ENCODE data around the gene MRAP.

Gene MRAP

DNA sequence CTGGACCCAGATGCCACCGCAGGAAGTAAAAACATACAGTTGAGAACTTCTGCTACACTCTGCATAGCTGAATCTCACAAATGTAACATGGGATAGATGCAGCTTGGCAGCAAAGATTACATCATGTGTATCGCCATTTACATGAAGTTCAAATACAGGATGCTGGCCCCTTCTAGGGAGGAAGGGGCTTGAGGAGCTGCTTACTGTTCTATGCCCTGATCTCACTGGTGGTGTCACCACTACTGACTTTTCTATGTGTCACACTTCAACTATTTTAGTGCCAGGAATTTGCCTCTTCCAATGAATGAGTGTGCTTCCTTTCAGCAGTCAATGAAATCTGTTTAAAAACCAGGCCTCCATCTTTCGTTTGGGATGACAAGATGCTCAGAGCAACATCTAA, 31.1 kb downstream of the MRAP start:
- no peaks in the 10 kb centered on the region for H3K27me3 ChIP-seq (ENCODE audit: control insufficient read depth in 5 of 5, insufficient read depth in 4 of 5, low read length in 5 of 5)
- peaks cover 14 to 51% (median 45%) of the 10 kb centered on the region in 5 donors for H3K36me3 ChIP-seq (ENCODE audit: control insufficient read depth in 5 of 5, insufficient read depth in 5 of 5, low read length in 5 of 5)
- no peak overlapping the region for H3K9ac ChIP-seq (ENCODE audit: low read length in 5 of 5)
- no peak overlapping the region for H3K4me3 ChIP-seq (ENCODE audit: low read depth in 1 of 5, low read length in 5 of 5)
- H3K4me1 ChIP-seq (ENCODE audit: control insufficient read depth in 5 of 5, insufficient read depth in 5 of 5, low read length in 5 of 5): peaks cover 0 to 31% (median 20%) of the 10 kb centered on the region in 5 donors
- H3K9me3 ChIP-seq (ENCODE audit: control insufficient read depth in 5 of 5, low read length in 5 of 5): no peaks in the 10 kb centered on the region
- peak overlapping the region; percentile 61 for H3K27ac ChIP-seq (ENCODE audit: low read depth, low read length)

DNA sequence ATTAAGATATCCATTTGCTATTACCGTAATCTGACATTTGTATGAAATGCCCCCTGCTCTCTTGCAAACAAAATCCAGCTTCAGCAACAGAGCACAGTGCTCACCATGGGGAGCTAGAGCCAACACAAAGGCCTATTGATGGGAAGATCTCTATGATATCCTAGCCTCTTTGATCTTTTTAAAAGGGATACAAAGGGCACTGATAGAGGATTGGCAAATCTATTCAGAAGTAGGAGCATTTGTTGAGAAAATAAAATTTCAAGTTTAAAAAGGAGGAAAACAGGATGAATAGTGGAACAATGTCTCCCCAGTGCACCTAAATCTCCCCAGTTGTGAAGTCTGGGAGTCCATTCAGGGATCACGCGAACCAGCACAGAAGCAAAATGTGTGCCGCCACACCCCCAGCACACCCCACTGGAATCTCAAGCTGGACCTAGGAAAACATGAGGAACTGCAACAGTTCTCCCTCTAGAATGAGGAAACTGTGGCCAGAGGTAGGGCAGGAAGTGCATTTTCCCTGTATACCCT, 32.2 kb downstream of the MRAP start:
- peaks cover 14 to 51% (median 41%) of the 10 kb centered on the region in 5 donors for H3K36me3 ChIP-seq (ENCODE audit: control insufficient read depth in 5 of 5, insufficient read depth in 5 of 5, low read length in 5 of 5)
- H3K4me3 ChIP-seq (ENCODE audit: low read depth in 1 of 5, low read length in 5 of 5): no peak overlapping the region
- H3K27ac ChIP-seq (ENCODE audit: low read depth, low read length): no peak overlapping the region
- H3K27me3 ChIP-seq (ENCODE audit: control insufficient read depth in 5 of 5, insufficient read depth in 4 of 5, low read length in 5 of 5): no peaks in the 10 kb centered on the region
- H3K9me3 ChIP-seq (ENCODE audit: control insufficient read depth in 5 of 5, low read length in 5 of 5): no peaks in the 10 kb centered on the region
- no peak overlapping the region for H3K9ac ChIP-seq (ENCODE audit: low read length in 5 of 5)
- H3K4me1 ChIP-seq (ENCODE audit: control insufficient read depth in 5 of 5, insufficient read depth in 5 of 5, low read length in 5 of 5): peaks cover 0 to 39% (median 29%) of the 10 kb centered on the region in 5 donors

DNA sequence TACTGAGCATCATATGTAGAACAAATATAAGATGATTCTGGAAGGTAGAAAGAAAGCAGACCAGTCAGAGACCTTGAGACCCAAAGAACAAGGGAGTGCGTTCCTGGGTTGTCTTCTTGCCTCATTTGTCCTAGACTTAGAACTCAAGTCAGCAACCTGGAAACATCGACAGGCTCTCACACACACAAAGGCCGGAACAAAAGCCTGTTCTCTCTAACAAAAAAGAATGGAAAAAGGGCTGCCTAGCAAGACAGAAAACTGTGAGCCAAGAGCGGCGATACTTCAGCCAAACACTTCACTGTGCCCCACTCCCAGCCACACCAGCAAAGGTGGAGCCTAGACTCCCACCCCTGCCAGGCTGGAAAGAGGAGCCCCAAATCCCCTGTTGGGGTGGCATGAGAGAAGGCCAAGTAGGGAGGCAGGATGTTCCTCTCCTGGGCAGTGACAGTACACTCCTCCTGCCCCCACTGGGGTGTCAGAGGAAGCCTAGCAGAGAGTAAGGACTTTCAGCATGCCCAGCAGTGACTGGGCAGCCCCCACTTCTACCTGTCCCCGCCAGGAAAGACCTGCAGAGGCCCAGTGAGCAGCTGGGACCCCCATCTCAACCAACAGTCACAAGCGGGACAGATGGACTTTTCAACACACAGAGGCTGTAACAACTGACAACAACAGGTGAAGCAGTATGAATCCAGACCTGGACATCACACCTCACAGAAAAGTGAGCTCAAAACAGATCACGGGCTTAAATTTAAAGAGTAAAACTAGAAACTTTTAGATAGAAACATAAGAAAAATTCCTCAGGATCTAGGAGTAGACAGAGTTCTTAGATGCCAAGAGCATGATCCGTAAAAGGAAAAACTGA, 33.0 kb downstream of the MRAP start:
- no peak overlapping the region for H3K27ac ChIP-seq (ENCODE audit: low read depth, low read length)

DNA sequence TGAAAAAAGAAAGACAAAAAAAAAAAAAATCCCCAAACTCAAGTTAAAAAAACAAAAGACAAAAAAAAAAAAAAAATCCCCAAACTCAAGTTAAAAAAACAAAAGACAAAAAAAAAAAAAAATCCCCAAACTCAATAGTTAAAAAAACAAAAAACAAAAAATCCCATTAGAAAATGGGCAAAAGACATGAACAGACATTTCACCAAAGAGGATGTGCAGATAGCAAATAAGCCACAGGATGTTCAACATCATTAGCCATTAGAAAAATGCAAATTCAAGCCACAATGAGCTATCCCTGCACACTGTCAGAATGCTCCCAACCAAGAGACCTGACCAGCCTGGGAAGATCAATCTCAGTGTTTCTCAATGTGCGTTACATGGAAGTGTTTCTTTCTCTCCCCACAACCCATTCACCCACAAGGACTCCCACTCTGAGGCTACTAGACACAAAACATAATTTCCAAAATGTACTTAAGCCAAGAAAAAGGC, 33.9 kb downstream of the MRAP start:
- no peak overlapping the region for H3K9ac ChIP-seq (ENCODE audit: low read length in 5 of 5)
- H3K4me1 ChIP-seq (ENCODE audit: control insufficient read depth in 5 of 5, insufficient read depth in 5 of 5, low read length in 5 of 5): peaks cover 0 to 52% (median 32%) of the 10 kb centered on the region in 5 donors
- H3K36me3 ChIP-seq (ENCODE audit: control insufficient read depth in 5 of 5, insufficient read depth in 5 of 5, low read length in 5 of 5): peaks cover 11 to 61% (median 50%) of the 10 kb centered on the region in 5 donors
- H3K27ac ChIP-seq (ENCODE audit: low read depth, low read length): no peak overlapping the region
- no peak overlapping the region for H3K4me3 ChIP-seq (ENCODE audit: low read depth in 1 of 5, low read length in 5 of 5)
- no peaks in the 10 kb centered on the region for H3K27me3 ChIP-seq (ENCODE audit: control insufficient read depth in 5 of 5, insufficient read depth in 4 of 5, low read length in 5 of 5)
- H3K9me3 ChIP-seq (ENCODE audit: control insufficient read depth in 5 of 5, low read length in 5 of 5): no peaks in the 10 kb centered on the region

More for the DNA sequence above, 33.0 kb downstream of the MRAP start:
- Histone ChIP-seq H3K9ac (ENCODE audit: low read length in 5 of 5) (no peak overlapping the region), H3K9me3 (ENCODE audit: control insufficient read depth in 5 of 5, low read length in 5 of 5) (no peaks in the 10 kb centered on the region), H3K4me1 (ENCODE audit: control insufficient read depth in 5 of 5, insufficient read depth in 5 of 5, low read length in 5 of 5) (peaks cover 0 to 46% (median 32%) of the 10 kb centered on the region in 5 donors), H3K36me3 (ENCODE audit: control insufficient read depth in 5 of 5, insufficient read depth in 5 of 5, low read length in 5 of 5) (peaks cover 11 to 53% (median 43%) of the 10 kb centered on the region in 5 donors), H3K4me3 (ENCODE audit: low read depth in 1 of 5, low read length in 5 of 5) (no peak overlapping the region), H3K27me3 (ENCODE audit: control insufficient read depth in 5 of 5, insufficient read depth in 4 of 5, low read length in 5 of 5) (no peaks in the 10 kb centered on the region)

DNA sequence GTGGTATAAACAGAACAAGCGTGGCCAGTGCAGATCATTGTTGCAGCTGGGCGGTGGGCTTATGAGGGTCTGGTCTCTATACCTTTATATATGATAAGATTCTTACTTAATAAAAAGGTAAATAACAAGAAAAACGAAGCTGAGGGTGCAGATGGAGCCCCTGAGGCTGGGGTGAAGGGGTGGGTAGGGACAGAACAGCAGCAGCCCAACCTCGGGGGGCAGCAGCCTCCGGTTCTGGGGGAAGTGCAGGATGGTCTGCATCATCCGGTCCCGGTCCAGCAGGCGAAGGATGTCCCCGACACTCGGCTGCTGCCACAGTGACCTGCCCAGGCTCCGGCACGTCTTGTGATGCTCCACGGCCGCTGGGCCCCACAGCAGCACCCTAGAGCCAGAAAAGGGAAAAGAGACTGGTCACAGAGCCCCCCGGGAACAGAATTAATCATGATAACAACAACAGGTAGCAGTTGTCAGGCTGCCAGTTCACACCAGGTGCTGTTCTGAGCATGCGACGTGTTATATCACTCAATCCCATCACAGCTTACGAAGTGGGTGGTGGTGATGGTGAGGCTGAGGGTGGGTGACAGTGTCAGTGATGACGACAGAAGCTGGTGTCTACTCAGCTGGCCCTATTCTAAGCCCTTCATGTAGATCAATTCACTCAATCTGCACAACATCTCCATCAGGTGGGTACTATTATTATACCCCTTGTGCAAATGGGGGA, 35.5 kb downstream of the MRAP start:
- H3K27ac ChIP-seq (ENCODE audit: low read depth, low read length): no peak overlapping the region
- H3K27me3 ChIP-seq (ENCODE audit: control insufficient read depth in 5 of 5, insufficient read depth in 4 of 5, low read length in 5 of 5): no peaks in the 10 kb centered on the region
- no peak overlapping the region for H3K4me3 ChIP-seq (ENCODE audit: low read depth in 1 of 5, low read length in 5 of 5)
- peaks cover 0 to 44% (median 20%) of the 10 kb centered on the region in 5 donors for H3K4me1 ChIP-seq (ENCODE audit: control insufficient read depth in 5 of 5, insufficient read depth in 5 of 5, low read length in 5 of 5)
- no peak overlapping the region for H3K9ac ChIP-seq (ENCODE audit: low read length in 5 of 5)
- H3K36me3 ChIP-seq (ENCODE audit: control insufficient read depth in 5 of 5, insufficient read depth in 5 of 5, low read length in 5 of 5): peaks cover 11 to 73% (median 62%) of the 10 kb centered on the region in 5 donors
- no peaks in the 10 kb centered on the region for H3K9me3 ChIP-seq (ENCODE audit: control insufficient read depth in 5 of 5, low read length in 5 of 5)

DNA sequence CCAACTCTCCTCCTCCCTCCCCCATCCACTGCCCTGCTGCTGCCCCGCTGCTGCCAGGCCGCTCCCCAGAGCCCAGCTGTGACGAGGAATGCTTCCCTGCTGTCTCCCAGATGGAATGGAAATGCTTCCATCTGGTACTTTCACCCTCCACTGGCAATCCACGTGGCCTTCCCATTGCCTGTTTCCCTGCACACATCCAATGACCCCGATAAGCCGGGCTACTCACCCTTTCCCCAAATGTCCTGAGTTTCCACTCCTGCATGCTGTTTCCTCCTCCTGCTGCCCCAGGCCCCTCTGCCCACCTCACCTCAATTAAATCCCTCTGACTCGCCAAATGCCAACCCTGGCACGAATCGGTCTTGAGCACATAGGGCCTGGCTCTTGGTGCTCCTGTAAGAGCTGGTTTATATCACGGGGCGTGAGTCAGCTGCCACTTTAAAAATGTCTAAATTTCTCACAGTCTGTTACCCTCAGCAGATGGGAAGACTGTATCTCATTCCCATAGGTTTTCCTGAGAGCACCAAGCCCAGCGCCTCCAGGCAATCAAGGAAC, 36.4 kb downstream of the MRAP start:
- H3K4me1 ChIP-seq (ENCODE audit: control insufficient read depth in 5 of 5, insufficient read depth in 5 of 5, low read length in 5 of 5): peaks cover 0 to 36% (median 11%) of the 10 kb centered on the region in 5 donors
- H3K27me3 ChIP-seq (ENCODE audit: control insufficient read depth in 5 of 5, insufficient read depth in 4 of 5, low read length in 5 of 5): no peaks in the 10 kb centered on the region
- peak overlapping the region; percentile 60 for H3K27ac ChIP-seq (ENCODE audit: low read depth, low read length)
- no peak overlapping the region for H3K9ac ChIP-seq (ENCODE audit: low read length in 5 of 5)
- H3K9me3 ChIP-seq (ENCODE audit: control insufficient read depth in 5 of 5, low read length in 5 of 5): no peaks in the 10 kb centered on the region
- peak overlapping the region in 1 of 5 donors; percentile 19 for H3K4me3 ChIP-seq (ENCODE audit: low read depth in 1 of 5, low read length in 5 of 5)
- peaks cover 11 to 79% (median 67%) of the 10 kb centered on the region in 5 donors for H3K36me3 ChIP-seq (ENCODE audit: control insufficient read depth in 5 of 5, insufficient read depth in 5 of 5, low read length in 5 of 5)

DNA sequence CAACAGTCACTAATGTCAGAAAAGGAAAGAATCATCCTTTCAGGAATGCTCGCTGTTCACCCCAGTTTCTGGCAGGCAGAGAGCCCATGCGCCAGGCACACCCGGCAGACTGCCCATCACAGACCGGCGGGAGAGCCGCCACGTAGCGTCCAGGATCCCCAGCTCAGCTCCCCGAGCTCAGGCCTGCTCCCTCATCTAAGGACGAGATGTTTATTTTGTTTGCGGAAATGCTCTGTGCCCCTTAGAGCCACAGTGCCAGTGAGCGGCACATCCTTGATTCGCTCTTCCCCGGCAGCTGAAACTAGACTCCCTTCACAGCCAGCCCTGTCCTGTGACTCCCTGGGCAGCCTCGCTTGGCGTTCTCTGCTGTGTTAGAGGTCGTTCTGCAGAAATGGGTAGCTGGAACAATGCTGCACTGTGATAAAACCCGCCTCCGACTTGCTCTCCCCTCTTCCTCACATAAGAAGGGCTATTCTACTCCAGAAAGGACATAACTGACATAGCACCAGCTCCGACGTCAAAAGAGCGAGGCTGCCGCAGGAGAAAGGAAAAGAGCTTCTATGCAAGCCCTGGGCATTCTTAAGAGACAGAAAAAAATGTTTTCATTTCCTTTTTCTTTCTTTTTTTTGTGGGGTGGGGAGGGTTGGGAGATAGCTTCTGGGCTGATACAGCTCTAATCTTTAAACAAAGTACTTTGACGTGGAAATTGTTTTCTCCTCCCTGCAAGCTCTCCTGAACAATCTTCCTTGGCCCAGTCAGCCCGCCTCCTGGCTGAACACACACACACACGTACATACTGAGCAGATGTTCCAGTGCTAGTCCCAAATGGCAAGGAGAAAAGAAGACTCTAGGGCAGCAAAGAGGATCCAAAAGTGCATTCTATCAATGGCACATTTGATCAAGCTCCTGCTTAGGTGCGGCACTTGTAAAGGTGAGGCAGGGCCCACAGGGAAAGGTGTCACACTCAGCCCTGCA, 37.2 kb downstream of the MRAP start:
- peak overlapping the region; percentile 60 for H3K27ac ChIP-seq (ENCODE audit: low read depth, low read length)
- H3K4me1 ChIP-seq (ENCODE audit: control insufficient read depth in 5 of 5, insufficient read depth in 5 of 5, low read length in 5 of 5): peaks cover 0 to 32% (median 11%) of the 10 kb centered on the region in 5 donors
- H3K36me3 ChIP-seq (ENCODE audit: control insufficient read depth in 5 of 5, insufficient read depth in 5 of 5, low read length in 5 of 5): peaks cover 16 to 81% (median 68%) of the 10 kb centered on the region in 5 donors
- no peak overlapping the region for H3K9ac ChIP-seq (ENCODE audit: low read length in 5 of 5)
- no peaks in the 10 kb centered on the region for H3K27me3 ChIP-seq (ENCODE audit: control insufficient read depth in 5 of 5, insufficient read depth in 4 of 5, low read length in 5 of 5)
- no peaks in the 10 kb centered on the region for H3K9me3 ChIP-seq (ENCODE audit: control insufficient read depth in 5 of 5, low read length in 5 of 5)
- no peak overlapping the region for H3K4me3 ChIP-seq (ENCODE audit: low read depth in 1 of 5, low read length in 5 of 5)

DNA sequence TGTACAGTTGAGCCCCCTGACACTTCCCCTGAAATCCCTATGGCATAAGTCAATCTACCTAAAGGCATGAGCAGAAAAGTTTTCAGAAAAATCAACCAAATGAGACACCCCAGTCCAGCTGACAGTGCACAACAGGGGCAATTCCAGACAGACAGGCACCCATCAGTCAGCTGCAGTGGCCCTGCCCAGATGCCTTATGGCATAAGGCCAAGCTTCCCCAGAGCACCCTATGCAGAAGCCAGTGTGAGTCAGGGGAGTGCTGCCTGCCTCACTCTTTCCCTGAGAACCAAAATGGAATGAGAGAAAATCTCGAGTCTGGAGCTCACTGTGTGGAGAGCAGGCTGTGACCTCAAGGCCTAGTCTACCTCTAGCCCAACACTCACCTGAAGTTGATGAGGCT, 38.1 kb downstream of the MRAP start:
- Histone ChIP-seq H3K4me1 (ENCODE audit: control insufficient read depth in 5 of 5, insufficient read depth in 5 of 5, low read length in 5 of 5) (peaks cover 0 to 31% (median 11%) of the 10 kb centered on the region in 5 donors), H3K4me3 (ENCODE audit: low read depth in 1 of 5, low read length in 5 of 5) (no peak overlapping the region), H3K27me3 (ENCODE audit: control insufficient read depth in 5 of 5, insufficient read depth in 4 of 5, low read length in 5 of 5) (no peaks in the 10 kb centered on the region), H3K9me3 (ENCODE audit: control insufficient read depth in 5 of 5, low read length in 5 of 5) (no peaks in the 10 kb centered on the region), H3K9ac (ENCODE audit: low read length in 5 of 5) (no peak overlapping the region), H3K36me3 (ENCODE audit: control insufficient read depth in 5 of 5, insufficient read depth in 5 of 5, low read length in 5 of 5) (peaks cover 18 to 83% (median 65%) of the 10 kb centered on the region in 5 donors), H3K27ac (ENCODE audit: low read depth, low read length) (peak overlapping the region; percentile 60)

DNA sequence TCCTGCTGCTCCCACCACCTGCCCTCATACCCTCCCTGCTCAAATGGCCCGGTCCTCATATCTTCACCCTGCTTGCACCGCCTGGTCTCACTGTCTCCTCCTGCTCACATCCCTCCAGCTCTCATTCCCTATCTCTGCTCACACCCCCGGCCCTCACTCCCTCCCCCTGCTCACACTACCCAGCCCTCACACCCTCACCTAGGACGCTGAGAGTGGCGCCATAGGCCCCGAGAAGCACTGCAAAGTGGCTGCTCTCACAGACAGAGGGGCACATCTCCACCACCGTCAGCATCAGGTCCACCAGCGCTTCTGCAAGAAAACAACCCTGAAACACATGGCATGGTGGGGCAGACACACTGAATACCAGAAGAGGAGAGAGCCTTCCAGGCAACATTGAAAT, 38.6 kb downstream of the MRAP start:
- Histone ChIP-seq H3K36me3 (ENCODE audit: control insufficient read depth in 5 of 5, insufficient read depth in 5 of 5, low read length in 5 of 5) (peaks cover 18 to 82% (median 64%) of the 10 kb centered on the region in 5 donors), H3K9ac (ENCODE audit: low read length in 5 of 5) (no peak overlapping the region), H3K27ac (ENCODE audit: low read depth, low read length) (no peak overlapping the region), H3K27me3 (ENCODE audit: control insufficient read depth in 5 of 5, insufficient read depth in 4 of 5, low read length in 5 of 5) (no peaks in the 10 kb centered on the region), H3K4me1 (ENCODE audit: control insufficient read depth in 5 of 5, insufficient read depth in 5 of 5, low read length in 5 of 5) (peaks cover 0 to 31% (median 11%) of the 10 kb centered on the region in 5 donors), H3K9me3 (ENCODE audit: control insufficient read depth in 5 of 5, low read length in 5 of 5) (no peaks in the 10 kb centered on the region), H3K4me3 (ENCODE audit: low read depth in 1 of 5, low read length in 5 of 5) (no peak overlapping the region)
